SW480 (cell line): Measurements from ENCODE around the gene CBX6.
"Not testable (repeated sequence)": the region's sequence is repeated elsewhere in the genome, so short reads cannot be mapped to it uniquely, and the experiment has no call there.

Experiments
- DNase-seq: peaks from one replicate; pipeline ENCODE4 v3.0.0-alpha.2; 2016; ENCODE audit warnings: low spot score

The CBX6 gene

DNA sequence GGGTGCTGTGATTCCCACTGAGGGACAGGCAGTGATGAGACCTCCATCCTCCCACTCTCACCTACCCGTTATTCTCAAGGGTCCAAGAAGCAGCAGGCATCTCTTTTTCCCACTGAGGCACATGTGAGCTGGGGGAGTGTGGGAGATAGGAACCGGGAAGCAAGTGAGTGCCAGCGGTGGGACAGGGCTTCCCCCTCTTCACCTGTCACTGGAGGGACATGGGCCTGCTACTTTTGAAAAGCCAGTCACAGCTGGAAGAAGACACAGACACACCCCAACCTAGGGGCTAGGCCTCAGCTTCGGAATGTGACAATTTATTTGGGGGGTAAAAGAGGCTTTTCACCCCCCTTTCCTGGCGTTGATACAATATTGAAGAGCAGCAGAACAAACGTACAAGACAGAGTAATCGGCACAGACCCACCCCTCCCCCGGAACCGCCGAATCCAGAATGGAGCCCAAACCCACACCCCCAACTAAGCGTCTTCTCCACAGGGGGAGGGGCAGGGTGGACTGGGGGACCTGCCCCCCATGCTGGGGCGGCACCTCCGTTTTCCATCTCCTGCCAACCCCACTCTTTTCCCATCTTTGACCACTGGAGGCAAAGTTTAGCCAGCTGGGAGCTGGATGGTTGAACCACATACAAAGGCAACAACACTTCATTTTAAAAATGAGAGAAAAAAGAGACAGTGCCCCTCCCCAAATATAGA is 10.7 kb downstream of the CBX6 start:
- no peak for DNase-seq

DNA sequence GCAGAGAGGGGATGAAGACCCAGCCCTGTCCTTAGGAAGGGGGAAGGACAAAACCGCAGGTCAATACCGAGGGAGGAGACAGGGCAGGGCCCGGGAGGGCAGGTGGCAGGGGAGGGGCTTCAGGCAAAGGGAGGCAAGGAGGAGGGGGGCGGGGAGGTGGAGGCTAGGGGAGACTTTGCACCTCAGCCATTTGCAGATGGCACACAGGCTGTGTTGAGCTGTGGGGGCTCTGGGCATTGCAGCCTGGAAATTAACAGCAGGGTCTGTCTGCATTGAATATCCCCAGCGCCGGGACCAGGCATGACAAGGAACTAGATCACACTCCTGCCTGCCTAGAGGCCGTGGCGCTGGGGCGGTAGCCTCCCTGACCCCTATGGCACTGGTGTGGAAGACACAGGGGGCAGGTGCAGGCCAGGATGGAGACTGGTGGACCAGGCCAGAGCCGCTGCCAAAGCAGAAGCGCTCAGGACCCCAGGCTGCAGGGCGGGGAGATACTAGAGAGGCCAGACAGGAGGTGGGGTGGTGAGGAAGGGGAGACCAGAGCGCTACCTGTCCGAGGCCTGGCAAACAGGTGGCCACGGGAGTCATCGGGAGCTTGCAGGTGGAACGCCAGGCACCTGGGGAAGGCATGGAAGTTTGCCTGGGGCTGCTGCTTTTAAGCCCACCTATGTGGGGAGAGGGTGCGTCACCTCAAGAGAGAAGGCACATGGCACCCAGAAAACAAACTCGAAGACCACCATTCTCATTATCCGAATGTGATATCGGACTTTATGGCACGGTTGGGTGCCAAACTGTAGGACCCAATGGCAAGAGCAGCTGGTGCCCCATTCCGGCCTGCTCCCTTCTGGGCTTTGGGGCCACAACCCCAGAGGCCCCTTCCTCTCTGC is 11.5 kb downstream of the CBX6 start:
- DNase-seq = no peak

- no peak for DNase-seq
Observed at GRCh38 chr22:38859581-38860282, 12.3 kb downstream of the CBX6 start.

- DNase-seq = no peak
Observed at GRCh38 chr22:38858492-38858891, 13.5 kb downstream of the CBX6 start.

GRCh38 chr22:38854476-38854875 is 17.5 kb downstream of the CBX6 start:
- not testable (repeated sequence) for DNase-seq

GRCh38 chr22:38853883-38854282 is 18.1 kb downstream of the CBX6 start:
- not testable (repeated sequence) for DNase-seq

DNA sequence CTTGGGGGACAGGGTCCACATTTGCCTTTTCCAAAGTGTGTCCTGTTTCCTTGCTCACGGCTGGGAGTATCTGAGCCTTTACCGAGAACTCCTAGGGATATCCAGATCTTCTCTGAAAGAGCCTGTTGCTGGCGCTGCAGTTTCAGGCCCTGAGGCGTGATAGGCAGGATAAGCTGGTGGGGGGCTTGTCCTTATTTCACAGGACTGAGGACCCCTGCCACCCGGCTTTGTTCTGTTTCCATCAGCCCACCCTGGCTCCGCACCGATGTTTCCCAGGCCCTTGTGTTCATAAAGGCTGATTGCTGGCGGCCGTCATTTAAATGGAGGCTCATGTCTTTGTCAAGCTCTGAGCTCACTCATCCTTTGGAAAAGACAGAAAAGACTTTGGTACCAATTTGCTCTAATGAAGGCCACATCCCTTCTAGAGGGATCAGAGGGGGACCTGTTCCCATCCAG is 18.8 kb downstream of the CBX6 start:
- DNase-seq = no peak

- no peak for DNase-seq
Observed at GRCh38 chr22:38852522-38852921, 19.5 kb downstream of the CBX6 start.

DNA sequence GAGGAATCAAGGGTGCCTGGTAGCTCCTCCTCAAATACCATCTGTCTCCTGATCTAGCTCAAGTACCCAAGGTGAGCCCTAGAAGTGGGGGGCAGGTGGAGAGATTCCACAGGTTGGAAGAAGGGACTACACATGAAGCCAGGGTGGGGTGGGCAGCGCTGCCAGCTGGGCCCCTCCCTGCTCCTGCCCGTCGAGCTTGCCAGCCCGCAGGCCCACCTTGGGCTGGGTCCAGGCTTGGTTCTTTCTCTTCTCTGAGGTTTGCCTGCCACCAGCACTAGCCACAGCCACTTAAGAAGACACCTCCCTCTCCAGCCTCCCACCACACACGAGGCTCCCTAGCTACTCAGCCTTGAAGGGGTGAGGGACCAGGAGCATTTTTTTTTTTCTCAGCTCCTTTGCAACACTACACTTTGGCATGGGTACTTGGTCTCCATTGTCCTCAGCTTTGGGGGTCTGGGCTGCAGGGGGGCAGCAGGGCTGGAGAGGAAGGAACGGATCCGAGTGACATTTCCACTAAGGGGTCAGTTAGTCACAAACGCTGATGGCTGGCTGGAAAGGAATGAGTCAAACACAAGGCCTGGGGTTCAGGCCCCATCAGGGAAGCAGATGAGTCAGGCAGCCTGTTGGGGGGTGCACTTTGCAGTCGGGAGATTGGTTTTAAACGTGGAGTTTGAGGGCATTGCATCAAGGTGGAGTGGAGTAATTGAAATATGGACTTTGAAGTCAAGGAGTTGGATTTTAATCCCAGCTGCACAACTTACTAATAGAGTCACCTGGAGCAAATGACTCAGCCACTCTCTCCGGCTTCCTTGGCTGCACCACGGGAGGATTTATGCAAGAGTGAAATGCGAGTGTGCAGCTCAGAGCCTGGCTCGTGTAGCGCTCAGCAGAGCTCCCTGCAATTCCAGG is 20.8 kb downstream of the CBX6 start:
- DNase-seq = no peak

GRCh38 chr22:38850399-38850798 is 21.6 kb downstream of the CBX6 start:
- DNase-seq = no peak

- DNase-seq = no peak
Observed at GRCh38 chr22:38849811-38850210, 22.2 kb downstream of the CBX6 start.

DNA sequence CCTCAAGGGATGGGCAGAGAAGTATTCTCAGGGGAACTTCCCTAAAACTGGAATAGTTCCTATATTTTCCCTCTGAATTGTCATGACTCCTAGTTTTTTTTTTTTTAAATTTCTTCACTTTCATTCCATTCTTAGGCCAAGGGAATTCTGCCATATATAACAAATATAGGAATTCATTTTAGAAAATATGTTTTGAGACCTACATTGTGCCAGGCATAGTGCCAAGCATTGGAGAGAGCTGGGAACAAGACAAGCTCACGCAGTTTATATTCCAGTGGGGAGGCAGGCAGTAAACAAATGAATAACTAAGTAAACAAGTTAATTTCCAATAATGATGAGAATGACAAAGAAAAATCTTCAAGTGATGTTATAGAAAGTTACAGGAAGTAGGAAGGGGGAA is 25.6 kb downstream of the CBX6 start:
- no peak for DNase-seq

DNA sequence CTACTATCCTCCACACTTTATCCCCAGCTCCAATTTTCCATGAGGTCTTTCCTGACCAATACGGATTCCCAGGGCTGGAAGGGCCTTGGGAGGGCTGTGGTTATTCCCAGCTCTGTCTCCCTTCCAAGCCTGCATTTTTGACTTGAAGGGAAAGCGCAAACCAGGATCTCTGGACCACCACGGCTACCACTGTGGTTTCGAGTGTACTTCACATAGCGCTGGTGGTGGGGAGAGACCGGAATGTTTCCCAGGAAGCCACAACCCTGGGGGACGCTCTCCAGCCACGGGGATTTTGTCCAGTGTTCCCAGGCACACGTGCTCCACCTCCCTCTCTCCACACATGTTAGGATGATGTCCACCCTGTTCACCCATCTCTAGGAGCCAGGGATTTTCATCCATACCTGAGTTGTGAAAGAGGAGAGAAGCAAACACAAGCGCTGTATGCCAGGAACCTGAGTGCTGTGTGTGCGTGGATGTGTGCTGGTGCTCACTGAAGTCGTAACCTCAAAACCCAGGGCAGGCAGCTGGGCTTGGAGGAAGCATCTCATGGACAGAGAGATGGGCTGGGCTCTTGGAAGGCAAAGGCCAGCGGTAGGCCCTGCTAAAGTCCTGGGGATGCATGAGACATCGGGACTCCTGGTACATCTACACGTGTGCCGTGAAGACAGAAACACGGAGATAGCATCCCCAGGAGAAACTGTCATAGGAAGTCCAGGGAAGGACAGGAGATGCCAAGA is 26.8 kb downstream of the CBX6 start:
- DNase-seq = no peak

DNA sequence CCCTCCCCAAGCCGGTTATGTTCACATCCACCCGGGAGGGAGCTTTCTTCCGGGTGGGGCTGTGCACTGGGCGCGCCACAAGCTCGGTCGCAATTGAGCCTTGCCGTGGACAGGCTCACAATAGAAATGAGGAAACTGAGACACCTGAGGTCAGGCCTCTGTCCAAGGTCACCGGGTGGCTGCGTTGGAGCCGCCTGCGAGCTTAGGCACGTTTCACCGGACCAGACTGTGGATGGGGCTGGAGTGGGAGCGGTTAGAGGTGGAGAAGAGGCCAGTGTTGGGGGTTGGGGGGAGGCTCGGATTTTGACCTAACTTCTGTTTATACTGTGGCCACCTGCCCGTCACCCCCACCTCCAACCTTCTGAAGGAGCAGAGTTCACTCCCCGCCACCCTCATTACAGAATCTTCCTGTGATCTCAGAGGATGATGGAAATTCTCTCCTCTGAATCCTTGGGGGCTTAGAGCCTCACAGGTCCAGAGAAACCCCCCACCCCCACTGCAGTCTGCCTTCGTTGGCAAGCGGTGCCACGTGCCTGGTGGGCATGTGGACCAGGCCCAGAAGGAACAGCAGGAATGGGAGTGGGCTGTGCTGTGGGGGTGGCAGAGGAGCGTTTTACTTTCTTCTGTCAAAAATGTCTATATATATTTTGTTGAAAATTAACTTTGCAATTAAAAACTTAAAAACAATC is 27.6 kb downstream of the CBX6 start:
- DNase-seq = no peak

- DNase-seq = peak; percentile 46
Observed at GRCh38 chr22:38843657-38844314, 28.2 kb downstream of the CBX6 start, which contains the start of gene NPTXR. NPTXR (minus strand) TSS chr22:38844028.

DNA sequence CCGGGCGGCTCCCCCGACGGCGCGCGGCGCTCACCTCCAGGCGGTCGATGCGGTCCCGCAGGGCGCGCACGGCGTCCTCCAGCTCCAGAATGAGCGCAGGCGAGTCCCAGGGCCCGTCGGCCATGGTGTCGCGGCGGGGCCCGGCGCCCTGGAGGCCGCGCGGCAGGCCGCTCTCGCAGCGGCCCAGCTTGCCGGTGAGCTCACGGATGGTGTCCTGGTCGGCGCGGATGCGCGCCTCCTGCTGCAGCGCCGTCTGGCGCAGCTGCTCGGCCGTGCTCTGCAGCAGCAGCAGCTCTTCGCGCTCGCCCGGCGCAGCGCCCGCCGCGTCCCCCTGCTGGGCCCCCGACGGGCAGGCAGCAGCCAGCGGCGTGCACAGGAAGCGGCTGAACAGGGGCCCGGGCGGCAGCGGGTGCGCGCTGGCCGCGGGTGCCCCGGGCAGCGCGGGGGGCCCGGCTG is 28.8 kb downstream of the CBX6 start:
- peak; percentile 71 for DNase-seq

DNA sequence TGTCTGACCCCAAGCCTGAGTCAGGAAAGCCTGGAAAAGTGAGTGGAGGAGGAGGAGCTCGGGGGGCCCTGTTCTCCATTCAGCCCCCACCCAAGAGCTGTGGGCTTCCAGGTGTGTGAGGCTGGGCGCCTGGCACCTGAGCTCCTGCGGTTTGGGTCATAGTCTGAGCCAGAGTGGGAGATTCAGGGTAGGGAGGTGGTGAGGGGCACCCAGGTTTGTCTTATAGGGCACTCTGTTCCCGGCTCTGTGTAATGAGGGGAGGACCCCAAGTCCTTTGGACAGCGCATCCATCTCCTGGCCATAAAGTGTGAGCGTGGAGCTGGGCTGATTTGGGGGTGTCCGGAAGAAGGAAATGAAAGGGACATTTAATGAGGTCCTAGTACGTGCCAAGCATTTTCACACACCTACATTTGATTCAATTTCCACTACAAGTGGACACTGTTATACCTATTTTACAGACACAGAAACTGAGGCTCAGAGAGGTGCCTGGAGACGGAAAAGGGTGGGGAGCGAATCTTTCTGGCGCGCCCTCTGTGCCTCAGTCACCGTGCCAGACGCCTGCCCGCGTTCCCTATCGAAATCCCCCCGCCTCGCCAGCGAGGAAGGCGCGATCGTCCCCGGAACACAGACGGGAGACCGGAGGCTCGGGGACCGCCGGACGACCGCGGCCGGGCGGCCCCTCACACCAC is 29.4 kb downstream of the CBX6 start:
- DNase-seq = no peak

DNA sequence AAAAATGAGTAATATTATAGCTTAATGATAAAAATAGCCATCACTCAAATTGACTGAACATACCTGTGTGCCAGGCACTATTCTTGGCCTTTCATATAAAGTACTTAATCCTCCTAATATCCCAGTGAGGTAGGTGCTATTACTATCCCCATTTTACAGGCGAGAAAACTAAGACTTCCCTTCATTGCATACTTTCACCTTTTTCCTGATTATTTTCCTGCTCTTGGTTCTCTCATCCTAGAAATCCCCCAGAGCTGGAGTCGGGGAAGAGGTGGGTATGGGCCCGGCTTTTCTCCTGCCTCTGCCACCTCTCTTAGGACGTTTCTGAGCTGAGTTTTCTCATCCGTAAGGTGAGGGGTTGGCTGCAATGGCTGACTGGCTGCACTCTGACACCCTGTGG is 30.4 kb downstream of the CBX6 start:
- no peak for DNase-seq

- no peak for DNase-seq
Observed at GRCh38 chr22:38841211-38841610, 30.8 kb downstream of the CBX6 start.
